ENCODE results near the gene KCTD2.
"Not testable (repeated sequence)": the region's sequence is repeated elsewhere in the genome, so short reads cannot be mapped to it uniquely, and the experiment has no call there.

KCTD2 gene

DNA sequence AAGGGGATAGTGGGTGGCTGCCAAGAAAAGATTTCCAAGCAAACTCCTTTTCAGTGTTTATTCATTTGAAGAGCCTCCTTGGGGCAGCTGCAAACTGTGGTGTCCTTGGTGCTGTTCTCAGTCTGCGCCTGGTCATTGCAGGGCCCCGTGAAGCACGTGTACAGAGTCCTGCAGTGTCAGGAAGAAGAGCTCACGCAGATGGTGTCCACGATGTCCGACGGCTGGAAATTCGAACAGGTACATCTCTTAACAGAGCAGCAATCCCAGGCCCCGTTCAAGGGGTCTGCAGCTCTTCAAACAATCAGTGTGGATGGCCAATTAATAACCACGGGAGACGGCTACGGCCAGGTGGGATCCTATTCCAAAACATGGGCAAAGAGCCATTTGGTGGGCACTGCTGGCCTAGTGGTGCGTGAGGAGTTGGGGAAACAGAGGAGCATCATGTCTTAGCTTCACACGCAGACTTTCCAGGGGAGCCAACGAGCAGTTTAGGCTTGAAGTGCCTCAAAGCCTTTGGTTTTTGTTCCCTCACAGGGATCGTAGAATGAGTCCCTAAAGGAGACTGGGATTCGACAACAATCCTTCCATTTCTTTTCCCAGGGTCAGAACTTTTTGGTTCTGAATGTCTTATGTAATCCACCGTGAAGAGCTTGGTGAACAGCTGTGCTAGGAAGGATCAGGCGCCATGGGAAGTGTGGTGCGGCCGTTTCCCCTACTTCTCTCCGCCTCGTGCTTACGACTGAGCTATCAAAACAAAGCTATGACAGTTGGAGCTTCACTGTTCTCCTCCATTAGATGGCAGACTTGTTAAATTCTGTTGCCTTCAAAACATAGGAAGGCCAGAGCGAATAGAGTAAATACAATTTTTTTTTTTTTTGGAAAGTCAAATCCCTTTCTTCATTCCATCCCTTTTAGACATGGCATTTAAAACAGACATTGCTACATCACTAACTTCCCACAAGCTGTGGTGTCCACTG is 12.6 kb downstream of the KCTD2 start:
- FAIRE-seq = no peak

DNA sequence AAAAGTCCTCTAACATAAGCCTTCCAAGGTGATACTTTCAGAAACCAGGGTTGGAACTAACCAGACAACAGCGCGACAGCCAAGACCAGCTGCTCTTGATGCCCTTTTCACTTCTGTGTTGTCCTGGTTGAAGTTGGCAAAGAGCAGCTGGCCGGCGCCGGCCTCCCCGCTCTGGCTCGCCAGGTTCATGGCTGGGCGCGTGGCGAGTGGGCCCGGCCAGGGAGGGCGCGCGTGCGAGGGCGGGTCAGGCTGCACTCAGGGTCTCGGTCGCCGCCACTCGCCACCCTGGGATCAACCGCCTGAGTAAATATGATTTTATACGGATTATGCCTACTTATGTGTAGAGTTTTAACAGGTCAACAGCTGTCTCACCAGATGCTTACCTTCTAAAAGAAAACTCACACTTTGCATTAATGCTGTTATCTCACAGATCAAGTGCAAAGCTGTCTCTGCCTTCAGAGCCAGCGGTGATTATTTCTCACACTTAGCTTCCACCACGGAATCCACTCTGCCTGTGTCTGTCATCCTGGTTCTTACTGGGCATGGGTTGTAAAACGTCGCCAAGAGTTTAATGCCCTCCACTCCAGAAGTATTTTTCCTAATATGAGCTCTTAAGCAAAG is 13.5 kb downstream of the KCTD2 start:
- FAIRE-seq = no peak

DNA sequence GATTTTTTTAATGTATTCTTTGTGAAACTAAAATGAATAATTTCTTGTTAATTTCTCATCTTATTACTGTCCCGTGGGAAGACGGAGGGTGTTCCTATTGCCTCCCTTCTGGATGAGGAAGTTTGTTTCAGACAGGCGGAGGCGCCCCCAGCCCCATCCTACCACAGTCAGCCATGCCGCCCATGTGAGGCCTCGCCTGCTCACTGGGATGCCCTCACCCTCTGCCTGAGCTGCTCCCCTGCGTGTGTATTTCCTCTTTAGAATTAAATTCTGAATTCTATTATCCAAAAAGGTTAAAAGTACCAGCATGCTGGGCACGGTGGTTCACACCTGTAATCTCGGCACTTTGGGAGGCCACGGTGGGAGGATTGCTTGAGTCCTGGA is 14.0 kb downstream of the KCTD2 start:
- FAIRE-seq = no peak

DNA sequence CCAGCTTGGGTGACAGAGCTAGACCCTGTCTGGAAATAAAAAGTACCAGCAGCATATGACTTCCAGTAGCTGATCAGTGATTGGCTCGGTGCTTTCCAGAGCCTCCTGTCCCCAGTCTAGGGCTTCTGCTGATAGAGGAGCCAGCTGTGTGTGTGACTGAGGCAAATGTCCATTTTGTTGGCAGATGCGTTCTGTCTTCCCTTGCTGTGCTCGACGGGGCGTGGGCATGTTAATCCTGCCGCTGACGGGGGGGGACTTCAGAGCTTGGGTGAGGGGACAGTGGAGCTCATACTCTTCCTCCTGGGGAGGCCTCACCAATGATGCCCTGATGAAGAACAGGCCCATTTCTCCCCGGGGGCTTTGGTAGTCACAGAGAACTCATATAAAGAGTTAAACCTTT is 14.6 kb downstream of the KCTD2 start:
- no peak for FAIRE-seq

DNA sequence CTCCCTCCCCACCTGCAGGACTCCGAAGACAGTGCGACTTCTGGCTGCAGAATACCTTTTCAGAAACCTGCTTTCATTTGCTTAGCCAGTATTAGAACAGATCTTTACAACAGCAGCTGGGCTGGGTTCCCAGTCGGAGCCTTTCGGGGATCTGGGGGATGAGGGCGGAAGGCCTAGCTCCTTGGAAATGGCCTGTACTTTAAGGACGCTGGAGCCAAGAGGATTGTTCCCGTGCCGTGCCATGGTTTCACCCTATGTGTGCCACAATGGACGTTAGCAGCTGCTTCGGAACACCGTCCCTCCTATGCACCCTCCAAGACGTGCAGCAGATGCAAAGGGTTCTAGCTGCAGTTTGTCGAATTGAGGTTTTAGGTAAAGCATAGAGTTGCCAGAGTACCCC is 16.2 kb downstream of the KCTD2 start:
- no peak for FAIRE-seq

DNA sequence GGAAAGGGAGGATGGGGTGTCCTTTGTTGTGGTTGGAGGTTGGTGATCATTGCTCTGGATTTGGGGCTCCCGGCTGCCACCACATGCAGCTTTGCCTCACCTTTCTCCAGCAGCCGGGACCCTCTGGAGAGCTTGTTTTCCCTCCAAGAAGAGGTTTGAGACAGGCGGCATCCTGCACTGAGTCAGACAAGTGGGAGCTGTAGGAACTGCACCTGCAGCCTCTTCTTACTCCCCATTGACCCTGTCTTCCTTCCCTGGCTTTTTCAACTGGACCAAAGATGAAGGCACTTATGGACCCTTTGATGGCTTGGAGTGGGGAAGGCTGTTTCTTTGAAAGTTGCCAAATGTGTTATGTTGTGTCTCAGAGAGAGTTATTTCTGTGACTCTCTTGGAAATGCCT is 16.6 kb downstream of the KCTD2 start:
- no peak for FAIRE-seq

DNA sequence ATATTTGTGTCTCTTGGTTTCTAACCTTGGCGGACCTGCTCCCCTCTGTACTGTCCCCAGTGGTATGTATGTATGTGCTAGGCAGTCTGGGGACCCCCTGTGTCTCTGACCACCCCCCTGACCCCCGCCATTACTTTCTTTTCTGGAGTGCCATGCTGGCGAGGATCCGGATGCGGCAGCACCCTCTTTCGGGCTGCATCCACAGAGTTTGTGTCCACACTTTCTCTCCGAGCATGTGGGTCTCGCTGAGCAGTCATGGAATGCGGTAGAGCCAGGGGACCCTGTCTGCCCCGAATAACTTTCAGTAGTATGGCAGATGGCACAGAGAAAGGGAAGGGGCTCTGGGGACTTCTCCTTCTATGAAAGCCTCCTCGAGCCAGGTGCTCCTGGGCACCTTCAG is 17.0 kb downstream of the KCTD2 start:
- no peak for FAIRE-seq

DNA sequence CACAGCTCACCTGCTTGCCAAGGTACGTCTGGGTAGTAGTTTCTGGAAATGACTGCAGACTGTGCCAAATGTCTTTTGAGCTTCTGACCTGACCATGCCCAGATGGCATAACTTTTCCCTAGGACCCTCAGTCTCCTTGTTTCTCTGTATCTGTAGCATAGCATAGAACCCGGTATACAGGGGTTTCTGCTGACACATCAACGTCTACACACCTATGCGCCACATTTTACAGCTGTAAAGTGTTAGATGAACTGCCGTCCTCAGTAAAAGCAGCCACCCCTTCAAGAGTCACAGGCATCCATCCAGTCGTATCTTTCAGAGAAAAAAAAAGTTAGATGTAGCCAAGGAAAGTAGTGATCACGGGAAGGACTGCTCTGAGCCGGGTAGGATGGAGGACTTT is 17.4 kb downstream of the KCTD2 start:
- FAIRE-seq = no peak

DNA sequence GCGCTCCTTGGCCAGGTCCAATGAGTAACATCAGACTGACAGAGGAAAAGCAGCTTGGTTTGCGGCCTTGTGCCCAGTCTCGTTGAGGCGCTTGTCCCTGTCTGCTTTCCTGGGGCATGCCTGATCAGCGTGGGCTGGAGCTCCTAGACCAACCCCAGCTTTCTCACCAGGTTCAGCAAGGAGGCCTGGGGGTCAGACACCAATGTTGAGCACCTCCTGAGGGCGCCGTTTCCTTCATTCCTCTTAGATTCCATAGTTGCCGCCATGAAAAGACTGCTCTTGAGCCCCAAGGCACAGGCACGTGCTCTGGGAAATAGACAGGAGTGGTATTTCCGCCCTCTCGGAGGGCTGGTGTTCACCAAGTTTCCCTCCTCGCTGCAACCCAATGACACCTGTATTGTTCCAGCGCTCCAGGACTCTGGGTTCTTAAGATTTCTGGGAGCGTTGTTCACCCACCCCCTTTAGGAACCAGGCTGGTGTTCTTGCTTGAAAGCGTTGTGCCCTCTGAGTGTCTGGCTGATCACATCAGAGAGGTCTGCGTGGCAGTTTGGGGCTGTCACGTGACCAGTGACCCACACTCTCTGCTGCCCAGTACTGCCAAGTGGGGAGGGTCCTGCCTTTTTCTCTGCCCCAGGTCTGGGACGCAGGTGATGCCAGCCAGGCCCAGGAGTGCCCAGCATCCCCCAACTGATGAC is 18.0 kb downstream of the KCTD2 start:
- no peak for FAIRE-seq

DNA sequence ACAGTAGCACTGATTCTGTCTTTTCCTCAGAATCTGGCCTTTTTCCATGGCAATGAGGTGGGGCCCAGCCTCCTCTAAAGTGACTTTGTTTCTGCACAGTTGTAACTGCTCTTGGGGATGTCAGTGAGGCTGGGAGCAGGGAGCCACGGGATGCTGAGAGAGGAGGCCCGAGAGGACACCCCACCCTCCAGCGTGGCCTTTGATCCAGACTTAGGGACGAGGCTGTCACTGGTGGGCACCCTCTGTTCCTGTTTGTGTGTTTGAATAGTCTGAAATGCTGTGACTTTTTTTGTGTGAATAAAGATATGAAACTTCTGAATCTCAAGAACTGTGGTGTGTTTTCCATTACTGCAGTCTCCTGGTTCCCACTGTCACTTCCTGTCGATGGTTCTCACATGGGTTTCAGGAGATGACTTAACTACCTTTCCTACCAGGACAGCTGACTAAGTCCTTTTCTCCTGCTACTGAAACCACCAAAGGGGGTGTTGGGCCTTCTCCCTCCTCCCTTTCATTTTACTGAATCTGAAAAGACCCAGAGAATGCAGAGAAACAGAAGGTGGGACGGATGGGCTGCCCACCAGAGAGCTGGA is 18.6 kb downstream of the KCTD2 start:
- FAIRE-seq = no peak

DNA sequence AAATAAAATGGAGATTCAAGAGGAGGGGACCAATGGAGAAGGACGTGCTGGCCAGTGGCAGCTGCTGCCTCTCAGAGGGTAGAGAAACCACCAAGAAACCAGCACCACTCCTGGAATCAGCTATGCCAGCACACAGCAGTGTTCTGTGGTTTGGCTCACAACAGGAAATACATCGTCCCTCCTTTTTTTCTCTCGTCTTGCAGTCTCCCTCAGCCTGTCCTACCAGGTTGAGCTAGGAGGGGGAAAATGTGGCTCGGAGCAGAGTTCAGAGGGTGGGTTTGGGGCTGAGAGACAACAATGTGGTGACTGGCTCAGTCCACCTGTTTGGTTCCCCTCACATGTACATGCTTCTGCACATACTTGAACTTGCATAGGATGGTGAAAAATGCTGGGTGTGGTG is 20.8 kb downstream of the KCTD2 start:
- FAIRE-seq = no peak

DNA sequence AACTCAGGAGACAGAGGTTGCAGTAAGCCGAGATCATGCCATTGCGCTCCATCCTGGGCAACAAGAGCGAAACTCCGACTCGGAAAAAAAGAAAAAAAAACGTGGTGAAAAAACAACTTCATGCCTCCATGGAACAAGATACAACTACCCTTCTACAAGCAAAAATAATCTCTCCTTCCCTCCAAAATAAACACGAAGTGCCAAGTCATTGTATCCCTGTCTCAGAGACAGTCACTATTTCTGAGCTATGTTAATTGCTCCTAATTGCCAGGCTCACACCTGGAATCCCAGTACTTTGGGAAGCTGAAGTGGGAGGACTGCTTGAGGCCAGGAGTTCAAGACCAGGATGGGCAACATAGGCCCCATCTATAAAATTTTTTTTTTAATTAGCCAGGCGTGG is 21.7 kb downstream of the KCTD2 start:
- FAIRE-seq = no peak

DNA sequence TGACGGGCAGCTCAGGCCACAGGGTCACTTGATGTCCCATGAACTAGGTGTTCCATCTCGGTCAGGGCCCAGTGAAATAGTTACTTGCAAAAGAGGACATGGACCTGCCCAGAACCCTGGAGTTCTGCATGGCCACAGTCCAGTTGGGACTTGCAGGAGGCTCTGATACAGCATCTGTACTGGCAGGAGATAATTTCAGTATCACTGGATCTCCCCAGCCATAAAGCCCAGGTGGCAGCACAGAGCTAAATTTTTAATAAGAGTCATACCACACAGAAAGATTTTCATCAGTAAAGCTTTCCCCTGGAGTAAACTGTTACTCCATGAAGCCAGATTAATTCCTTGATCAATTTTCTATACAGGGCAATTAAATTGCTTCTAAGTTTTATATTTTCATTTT is 22.8 kb downstream of the KCTD2 start:
- no peak for FAIRE-seq

DNA sequence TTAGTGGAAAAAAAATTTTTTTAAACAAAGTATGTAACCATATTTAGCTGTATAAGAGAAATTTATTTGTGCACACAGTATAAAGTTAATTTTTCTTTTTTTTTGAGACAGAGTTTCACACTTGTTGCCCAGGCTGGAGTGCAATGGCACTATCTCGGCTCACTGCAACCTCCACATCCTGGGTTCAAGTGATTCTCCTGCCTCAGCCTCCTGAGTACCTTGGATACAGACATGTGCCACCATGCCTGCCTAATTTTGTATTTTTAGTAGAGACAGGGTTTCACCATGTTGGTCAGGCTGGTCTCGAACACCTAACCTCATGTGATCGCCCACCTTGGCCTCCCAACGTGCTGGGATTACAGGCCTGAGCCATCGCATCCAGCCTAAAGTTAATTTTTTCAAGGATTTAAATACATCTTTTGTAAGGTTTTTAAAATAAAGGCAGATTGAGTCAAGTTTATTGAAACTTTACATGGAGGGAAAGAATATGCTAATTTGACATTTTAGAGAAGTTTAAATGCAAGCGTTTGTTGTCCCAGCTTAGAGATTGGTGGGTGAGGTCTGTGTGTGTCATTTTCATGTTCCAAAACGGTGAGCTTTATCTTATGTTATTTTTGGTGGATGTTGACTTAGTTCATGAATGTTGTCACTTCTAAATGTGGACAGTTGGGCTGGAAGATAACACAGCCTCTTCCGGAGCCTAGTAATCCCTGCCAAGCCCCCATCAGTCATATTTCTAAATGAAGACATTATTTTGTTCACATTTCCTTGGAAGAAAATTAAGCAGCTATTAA is 24.6 kb downstream of the KCTD2 start:
- not testable (repeated sequence) for FAIRE-seq

DNA sequence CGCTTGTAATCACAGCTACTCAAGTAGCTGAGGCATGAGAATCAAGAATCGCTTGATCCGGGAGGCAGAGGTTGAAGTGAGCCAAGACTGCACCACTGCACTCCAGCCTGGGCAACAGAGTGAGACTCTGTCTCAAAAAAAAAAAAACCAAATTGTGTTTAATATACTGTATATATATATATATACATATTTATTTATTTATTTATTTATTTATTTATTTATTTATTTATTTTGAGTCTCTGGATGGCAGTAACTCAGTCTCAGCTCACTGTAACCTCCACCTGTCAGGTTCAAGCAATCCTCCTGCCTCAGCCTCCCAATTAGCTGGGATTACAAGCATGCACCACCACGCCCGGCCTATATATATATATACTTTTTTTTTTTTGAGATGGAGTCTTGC is 25.9 kb downstream of the KCTD2 start:
- not testable (repeated sequence) for FAIRE-seq

DNA sequence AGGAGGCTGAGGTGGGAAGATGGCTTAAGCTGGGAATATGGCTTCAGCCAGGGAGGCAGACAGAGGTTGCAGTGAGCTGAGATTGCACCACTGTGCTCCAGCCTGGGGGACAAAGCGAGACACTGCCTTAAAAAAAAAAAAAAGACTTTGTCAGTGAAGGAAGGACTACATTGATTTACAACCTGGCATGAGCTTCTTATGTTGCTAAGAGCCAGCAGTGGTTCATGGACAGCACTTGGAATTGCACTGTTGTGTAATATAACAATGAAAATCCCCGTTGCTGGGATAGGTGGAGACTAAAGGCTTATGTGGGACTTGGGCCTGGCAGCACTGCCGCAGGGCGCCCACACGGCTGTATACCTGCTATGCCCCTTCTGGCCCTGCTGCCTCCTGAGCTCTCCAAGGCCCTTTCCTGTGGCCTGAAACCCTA is 26.6 kb downstream of the KCTD2 start:
- FAIRE-seq = no peak

DNA sequence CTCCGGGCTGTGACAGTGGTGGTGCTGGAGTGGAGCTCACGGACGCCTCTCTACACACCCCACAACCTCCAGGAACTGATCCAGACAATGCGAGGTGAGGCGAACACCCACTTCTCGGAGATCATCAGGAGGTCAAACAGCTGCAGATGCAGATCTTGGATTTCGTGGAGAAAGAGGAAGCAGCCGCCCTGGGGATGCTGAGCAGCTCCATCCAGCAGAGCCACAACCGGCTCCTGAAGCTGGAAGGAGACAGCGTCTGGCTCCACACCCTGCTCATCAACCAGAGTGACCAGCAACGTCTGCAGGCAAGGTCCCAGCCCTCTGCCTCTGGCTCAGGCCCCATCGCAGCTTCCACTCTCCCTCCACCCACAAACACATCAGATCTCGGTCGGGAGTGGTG is 27.5 kb downstream of the KCTD2 start:
- no peak for FAIRE-seq

DNA sequence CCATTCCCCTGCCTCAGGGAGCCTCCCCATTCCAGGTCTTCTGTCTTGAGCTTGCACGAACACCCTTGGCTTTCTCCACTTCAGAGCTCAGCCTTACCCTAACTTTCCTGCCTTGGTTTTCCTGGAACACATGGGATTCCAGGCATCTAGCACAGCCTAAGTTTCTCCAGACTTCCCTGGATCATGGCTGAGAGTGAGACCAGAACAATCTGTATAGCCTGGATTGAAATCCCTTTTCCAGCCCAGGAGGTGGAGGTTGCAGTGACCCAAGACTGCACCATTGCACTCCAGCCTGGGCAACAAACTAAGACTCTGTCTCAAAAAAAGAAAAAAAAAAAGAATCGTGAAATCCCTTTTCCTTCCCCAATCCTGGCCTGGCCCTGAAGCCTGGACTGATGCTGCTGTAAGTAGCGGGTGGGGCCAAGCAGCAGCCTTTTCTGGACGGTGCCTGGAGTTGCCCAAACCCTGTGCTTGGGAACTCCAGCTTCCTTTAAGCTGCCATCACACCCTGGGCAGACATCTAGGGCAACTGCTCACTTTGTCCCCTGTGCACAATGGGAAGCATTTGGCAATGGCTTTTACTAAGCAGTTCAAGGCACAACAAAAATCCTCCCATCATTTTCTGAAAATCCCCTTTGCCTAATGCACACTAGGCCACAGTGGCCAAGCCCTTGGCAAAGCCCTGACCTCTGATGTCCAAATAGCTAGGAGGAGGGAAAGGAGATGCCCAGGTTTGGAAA is 28.7 kb downstream of the KCTD2 start:
- no peak for FAIRE-seq

DNA sequence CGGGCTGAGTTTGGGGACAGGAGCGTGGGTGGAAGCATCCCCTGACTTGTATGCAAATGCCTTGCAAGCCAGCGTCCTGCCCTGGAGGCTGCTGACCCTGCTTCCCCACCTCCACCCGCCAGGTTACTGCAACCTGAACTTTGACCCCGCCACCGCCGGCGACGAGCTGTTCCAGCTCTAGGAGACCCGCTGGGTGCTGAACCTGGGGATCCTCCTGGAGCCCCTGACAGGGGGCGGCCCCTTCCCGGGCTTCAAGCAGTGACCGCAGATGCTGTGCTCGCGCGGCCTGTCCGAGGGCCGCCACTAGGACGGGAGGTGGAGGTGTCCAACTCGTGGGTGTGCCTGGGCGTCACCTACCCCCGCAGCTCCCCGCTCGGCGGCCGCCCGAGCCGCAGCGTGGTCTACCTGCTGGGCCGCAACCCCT is 30.1 kb downstream of the KCTD2 start:
- FAIRE-seq = no peak

DNA sequence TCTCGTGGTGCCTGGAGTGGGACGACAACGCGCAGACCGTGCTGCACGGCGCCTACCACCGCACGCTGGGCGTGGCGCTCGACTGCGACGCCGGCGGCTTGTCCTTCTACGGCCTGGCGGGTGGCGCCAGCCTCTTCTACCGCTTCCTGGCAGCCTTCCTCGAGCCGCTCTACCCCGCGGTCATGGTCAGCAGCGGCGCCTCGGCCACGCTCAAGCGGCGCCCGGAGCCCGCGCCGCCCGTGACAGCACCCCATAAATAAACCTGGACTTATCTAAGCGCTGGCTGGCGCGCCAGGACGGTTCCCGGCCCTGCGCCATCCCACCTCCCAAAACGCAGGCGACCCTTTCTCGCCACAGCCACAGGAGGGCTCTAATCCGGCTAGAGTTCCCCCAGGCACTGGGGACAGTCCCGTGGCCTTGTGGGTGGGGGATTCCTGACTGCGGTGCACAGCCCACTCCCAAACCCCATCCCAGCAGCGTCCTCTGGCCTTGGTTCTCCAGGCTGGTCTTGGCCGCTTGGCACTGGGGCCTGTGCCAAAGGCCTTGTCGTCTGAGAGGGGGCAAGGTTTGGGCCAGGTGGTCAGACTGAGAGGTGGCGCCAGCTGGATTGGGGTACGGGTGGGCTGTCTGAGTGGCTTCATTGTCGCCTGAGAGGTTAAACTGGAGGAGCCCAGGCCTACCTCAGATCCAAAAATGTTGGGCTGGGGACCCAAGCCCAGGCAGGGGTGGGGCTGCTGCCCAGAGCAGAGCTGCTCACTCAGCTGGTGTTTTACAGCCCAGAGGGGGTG is 30.7 kb downstream of the KCTD2 start:
- no peak for FAIRE-seq

Data from colon (tissue), 2 donors.